HPDE6-E6E7 (cell line): ENCODE measurements around the gene NDRG2.

ENCODE experiments used
- DNase-seq: peaks from one replicate; pipeline ENCODE4 v3.0.0; 2011; ENCODE audit warnings: missing footprints; ENCODE audit errors: extremely low spot score

The NDRG2 gene

DNA sequence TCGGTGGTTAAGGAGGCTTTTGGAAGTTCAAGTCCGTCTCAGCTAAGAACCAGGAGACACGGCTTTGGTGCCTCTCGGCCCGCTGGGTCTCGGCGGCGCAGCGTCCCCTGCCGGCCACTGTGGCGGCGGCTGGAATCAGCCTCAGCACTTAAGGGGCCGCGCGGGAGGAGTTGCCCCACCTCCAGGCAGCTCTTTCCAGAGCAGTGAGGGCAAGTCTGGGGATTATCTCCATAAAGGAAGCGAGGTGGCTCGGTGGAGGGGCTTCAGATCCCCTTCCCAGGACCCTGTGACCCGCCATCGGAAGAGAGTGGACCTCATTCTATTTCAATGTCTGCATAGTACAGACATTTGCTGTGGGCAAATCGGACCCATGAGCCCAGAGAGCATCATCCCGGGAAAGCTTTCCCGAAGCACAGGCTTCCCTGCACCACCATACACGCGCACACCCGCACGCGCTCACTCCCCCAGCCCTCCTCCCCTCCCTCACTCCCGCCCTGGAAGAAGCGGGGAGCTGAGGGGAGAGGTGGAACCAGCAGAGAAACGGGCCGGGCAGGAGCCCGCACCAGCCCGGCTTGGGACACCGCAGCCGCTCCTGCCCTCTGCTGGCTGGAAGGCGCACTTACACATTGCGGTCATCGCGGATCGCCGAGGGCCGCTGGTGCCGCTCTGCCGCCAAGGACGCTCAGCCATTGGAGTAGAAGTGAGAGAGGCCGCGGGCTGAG is 53.7 kb downstream of the NDRG2 start:
- DNase-seq, result peak; percentile 75

DNA sequence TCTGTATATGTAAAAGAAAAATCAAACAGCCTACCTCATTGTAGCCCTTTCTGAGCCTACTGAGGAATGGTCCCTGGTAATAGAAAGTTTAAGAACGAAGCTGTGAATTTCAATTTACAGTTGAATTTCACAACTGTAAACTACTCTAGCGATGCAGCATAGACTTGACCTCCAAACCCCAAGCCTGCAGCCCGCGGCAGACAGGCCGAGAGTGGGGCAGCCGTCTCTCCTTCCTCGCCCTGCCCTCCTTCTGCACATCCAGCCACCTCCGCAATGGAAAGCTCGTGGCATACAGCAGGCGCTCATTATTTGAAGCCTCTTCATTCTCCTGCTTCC is 54.2 kb downstream of the NDRG2 start:
- DNase-seq, result no peak

DNA sequence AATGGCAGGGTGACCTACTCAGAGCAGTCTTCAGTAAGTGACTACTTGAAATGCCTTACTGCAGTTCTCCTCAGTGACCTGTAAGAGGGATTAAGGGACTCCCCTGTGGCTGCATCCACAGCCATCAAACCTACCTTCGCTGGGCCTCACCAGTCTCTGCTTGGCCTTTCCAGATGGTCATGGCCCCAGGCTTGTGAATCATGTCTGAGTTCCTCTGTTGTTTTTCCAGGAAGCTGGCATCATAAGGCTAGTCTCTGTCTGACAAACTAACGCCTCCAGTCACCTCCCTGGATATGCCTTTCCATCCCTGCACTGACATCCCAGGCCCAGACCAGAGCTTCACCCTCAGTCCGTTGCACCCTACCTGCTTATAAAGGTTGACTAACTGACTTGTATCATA is 55.5 kb downstream of the NDRG2 start:
- no peak for DNase-seq
